Duodenal mucosa (tissue), 2 donors: Measurements from ENCODE around the gene HDAC8.
"Not testable (repeated sequence)": the region's sequence is repeated elsewhere in the genome, so short reads cannot be mapped to it uniquely, and the experiment has no call there.

Experiments
- H3K27ac ChIP-seq: one replicate; pipeline ENCODE4 v1.7.0; 2013; ENCODE audit warnings: low read depth, low read length
- H3K27me3 ChIP-seq, 2 donors: one replicate each; pipeline ENCODE4 v1.7.0; 2013; ENCODE audit warnings: low read length in 2 of 2, control low read depth in 1 of 2; ENCODE audit not compliant: insufficient read depth in 2 of 2, control insufficient read depth in 1 of 2
- H3K36me3 ChIP-seq, 2 donors: one replicate each; pipeline ENCODE4 v1.7.0; 2013; ENCODE audit warnings: low read length in 2 of 2, control low read depth in 1 of 2; ENCODE audit not compliant: insufficient read depth in 2 of 2, control insufficient read depth in 1 of 2
- H3K4me1 ChIP-seq, 2 donors: one replicate each; pipeline ENCODE4 v1.7.0; 2013; ENCODE audit warnings: low read length in 2 of 2, control low read depth in 1 of 2; ENCODE audit not compliant: insufficient read depth in 2 of 2, control insufficient read depth in 1 of 2
- H3K4me3 ChIP-seq, 2 donors: one replicate each; pipeline ENCODE4 v1.7.0; 2013; ENCODE audit warnings: low read length in 2 of 2, low read depth in 1 of 2
- H3K9ac ChIP-seq, 2 donors: one replicate each; pipeline ENCODE4 v1.7.0; 2013; ENCODE audit warnings: low read length in 2 of 2, low read depth in 1 of 2
- H3K9me3 ChIP-seq, 2 donors: one replicate each; pipeline ENCODE4 v1.7.0; 2013; ENCODE audit warnings: low read length in 2 of 2, control low read depth in 1 of 2; ENCODE audit not compliant: control insufficient read depth in 1 of 2

The HDAC8 gene

GRCh38 chrX:72572248-72573157 lies at the start of gene HDAC8:
HDAC8 (minus strand) TSS chrX:72572843; CDS start chrX:72572761, 82 bp downstream.
- Histone ChIP-seq H3K27ac (peak within 1 kb of the TSS; percentile 20), H3K27me3 (no peaks in the 10 kb centered on the region), H3K9me3 (no peaks in the 10 kb centered on the region), H3K4me3 (peak within 1 kb of the TSS; percentile 87 to 88), H3K36me3 (peaks cover 5 to 9% of the 10 kb centered on the region in 2 donors), H3K4me1 (peaks cover 0 to 4% of the 10 kb centered on the region in 2 donors), H3K9ac (peak within 1 kb of the TSS; percentile 57 to 71)

GRCh38 chrX:72621625-72622485 lies 49.2 kb upstream of the HDAC8 start:
- H3K27me3 ChIP-seq = no peaks in the 10 kb centered on the region
- peaks cover 0 to 4% of the 10 kb centered on the region in 2 donors for H3K4me1 ChIP-seq
- no peak overlapping the region for H3K9ac ChIP-seq
- no peaks in the 10 kb centered on the region for H3K9me3 ChIP-seq
- H3K36me3 ChIP-seq = no peaks in the 10 kb centered on the region
- H3K4me3 ChIP-seq = no peak overlapping the region
- no peak overlapping the region for H3K27ac ChIP-seq

- H3K36me3 ChIP-seq = no peaks in the 10 kb centered on the region
- H3K9ac ChIP-seq = no peak overlapping the region
- H3K4me1 ChIP-seq = peaks cover 0 to 4% of the 10 kb centered on the region in 2 donors
- H3K27ac ChIP-seq = no peak overlapping the region
- no peaks in the 10 kb centered on the region for H3K27me3 ChIP-seq
- no peaks in the 10 kb centered on the region for H3K9me3 ChIP-seq
- H3K4me3 ChIP-seq = no peak overlapping the region
These were observed 48.5 kb upstream of the HDAC8 start for GRCh38 chrX:72621163-72621562.

GRCh38 chrX:72620550-72621145 lies 48.0 kb upstream of the HDAC8 start:
- Histone ChIP-seq H3K9me3 (no peaks in the 10 kb centered on the region), H3K4me3 (no peak overlapping the region), H3K27ac (no peak overlapping the region), H3K4me1 (peaks cover 0 to 4% of the 10 kb centered on the region in 2 donors), H3K9ac (no peak overlapping the region), H3K27me3 (no peaks in the 10 kb centered on the region), H3K36me3 (no peaks in the 10 kb centered on the region)

GRCh38 chrX:72609313-72609712 lies 36.7 kb upstream of the HDAC8 start:
- H3K27ac ChIP-seq = no peak overlapping the region
- H3K9ac ChIP-seq = no peak overlapping the region
- no peaks in the 10 kb centered on the region for H3K27me3 ChIP-seq
- H3K4me1 ChIP-seq = no peaks in the 10 kb centered on the region
- no peaks in the 10 kb centered on the region for H3K9me3 ChIP-seq
- no peak overlapping the region for H3K4me3 ChIP-seq
- H3K36me3 ChIP-seq = no peaks in the 10 kb centered on the region

- Histone ChIP-seq H3K36me3 (no peaks in the 10 kb centered on the region), H3K9ac (no peak overlapping the region), H3K27me3 (no peaks in the 10 kb centered on the region), H3K27ac (no peak overlapping the region), H3K4me1 (no peaks in the 10 kb centered on the region), H3K4me3 (no peak overlapping the region), H3K9me3 (no peaks in the 10 kb centered on the region)
These were observed 32.1 kb upstream of the HDAC8 start for GRCh38 chrX:72604705-72605104.

- no peaks in the 10 kb centered on the region for H3K36me3 ChIP-seq
- no peaks in the 10 kb centered on the region for H3K9me3 ChIP-seq
- H3K27me3 ChIP-seq = no peaks in the 10 kb centered on the region
- H3K4me1 ChIP-seq = no peaks in the 10 kb centered on the region
- no peak overlapping the region for H3K9ac ChIP-seq
- no peak overlapping the region for H3K4me3 ChIP-seq
- no peak overlapping the region for H3K27ac ChIP-seq
These were observed 31.5 kb upstream of the HDAC8 start for GRCh38 chrX:72604112-72604511.

- H3K4me3 ChIP-seq, H3K27ac ChIP-seq: not testable (repeated sequence)
These were observed 18.4 kb upstream of the HDAC8 start for GRCh38 chrX:72591038-72591437.

GRCh38 chrX:72584163-72584562 lies 11.5 kb upstream of the HDAC8 start:
- no peaks in the 10 kb centered on the region for H3K4me1 ChIP-seq
- no peaks in the 10 kb centered on the region for H3K27me3 ChIP-seq
- H3K4me3 ChIP-seq = no peak overlapping the region
- no peaks in the 10 kb centered on the region for H3K36me3 ChIP-seq
- no peak overlapping the region for H3K27ac ChIP-seq
- no peaks in the 10 kb centered on the region for H3K9me3 ChIP-seq
- H3K9ac ChIP-seq = no peak overlapping the region

More at GRCh38 chrX:72591038-72591437, 18.4 kb upstream of the HDAC8 start:
- not testable (repeated sequence) for H3K9me3 ChIP-seq, H3K4me1 ChIP-seq, H3K27me3 ChIP-seq, H3K9ac ChIP-seq, H3K36me3 ChIP-seq
